Measurements from ENCODE around the gene LIN54. TPM values are rescaled to one million over a fixed set of nuclear protein-coding genes. Genes with fewer than 3 reads are reported as not detected.
"Not testable (repeated sequence)": the region's sequence is repeated elsewhere in the genome, so short reads cannot be mapped to it uniquely, and the experiment has no call there.

Gene LIN54
- total RNA-seq, 4 donors from 2014 or later, result 14.7 to 23.0 (median 16.4) TPM

- WGBS, 2 donors, result 0 to 3% methylated on average over 5 of the region's 5 CpGs
- intact Hi-C loops (cut with DNase I), result no loop called here
- DNase-seq, result no peak
- TF ChIP-seq CTCF (IDR thresholded peaks at IDR 0.05) (no peak), POLR2A (IDR thresholded peaks at IDR 0.05) (no peak)
- H3K9me3 ChIP-seq, result no peaks in the 10 kb centered on the region
- no peaks in the 10 kb centered on the region for H3K36me3 ChIP-seq
- peak overlapping the region; percentile 67 to 96 (median 85) for H3K4me3 ChIP-seq
- H3K27me3 ChIP-seq, result no peaks in the 10 kb centered on the region
- H3K27ac ChIP-seq, result peak overlapping the region; percentile 96 to 98 (median 98)
- peaks cover 10 to 56% (median 12%) of the 10 kb centered on the region in 3 donors for H3K4me1 ChIP-seq
Observed at GRCh38 chr4:83011689-83012199, 1.1 kb upstream of the LIN54 start.

GRCh38 chr4:83010111-83010521, 507 bp downstream of the LIN54 start:
- Histone ChIP-seq H3K4me3 (peak overlapping the region; percentile 70 to 96 (median 85)), H3K4me1 (peaks cover 10 to 56% (median 12%) of the 10 kb centered on the region in 3 donors), H3K9me3 (no peaks in the 10 kb centered on the region), H3K27ac (peak overlapping the region; percentile 91 to 98 (median 96)), H3K27me3 (no peaks in the 10 kb centered on the region), H3K36me3 (no peaks in the 10 kb centered on the region)
- intact Hi-C loops (cut with DNase I), result no loop called here
- TF ChIP-seq POLR2A (IDR thresholded peaks at IDR 0.05) (no peak), CTCF (IDR thresholded peaks at IDR 0.05) (no peak)
- WGBS, 2 donors, result 0 to 1% methylated on average over 8 to 14 of the region's 14 CpGs
- no peak for DNase-seq

GRCh38 chr4:83009529-83009928, 1.1 kb downstream of the LIN54 start:
- Histone ChIP-seq H3K4me3 (peak overlapping the region; percentile 70 to 96 (median 85)), H3K36me3 (no peaks in the 10 kb centered on the region), H3K27ac (peak overlapping the region in 3 of 4 donors; percentile 91 to 98 (median 97)), H3K27me3 (no peaks in the 10 kb centered on the region), H3K9me3 (no peaks in the 10 kb centered on the region), H3K4me1 (peaks cover 10 to 56% (median 12%) of the 10 kb centered on the region in 3 donors)
- intact Hi-C loops (cut with DNase I), result no loop called here
- 60 to 68% methylated on average over 3 of the region's 3 CpGs for WGBS, 2 donors
- no peak for TF ChIP-seq CTCF (IDR thresholded peaks at IDR 0.05)
- TF ChIP-seq POLR2A (IDR thresholded peaks at IDR 0.05), result no peak
- DNase-seq, result no peak

GRCh38 chr4:83003044-83003791, 7.4 kb downstream of the LIN54 start:
- H3K4me3 ChIP-seq; H3K27me3 ChIP-seq; H3K36me3 ChIP-seq; H3K27ac ChIP-seq; intact Hi-C loops (cut with DNase I); DNase-seq; H3K9me3 ChIP-seq: not testable (repeated sequence)
- 86 to 98% methylated on average over 10 to 14 of the region's 14 CpGs for WGBS, 2 donors
- peaks cover 0 to 10% (median 0%) of the 10 kb centered on the region in 3 donors for H3K4me1 ChIP-seq

GRCh38 chr4:83002329-83002728, 8.3 kb downstream of the LIN54 start:
- no peak for DNase-seq
- Histone ChIP-seq H3K27ac (no peak overlapping the region), H3K36me3 (peaks cover 0 to 9% (median 0%) of the 10 kb centered on the region in 3 donors), H3K4me3 (no peak overlapping the region), H3K9me3 (no peaks in the 10 kb centered on the region), H3K27me3 (no peaks in the 10 kb centered on the region), H3K4me1 (peaks cover 0 to 1% (median 0%) of the 10 kb centered on the region in 3 donors)
- WGBS, 2 donors, result 89 to 90% methylated on average over 3 of the region's 3 CpGs
- TF ChIP-seq POLR2A (IDR thresholded peaks at IDR 0.05) (no peak), CTCF (IDR thresholded peaks at IDR 0.05) (no peak)
- intact Hi-C loops (cut with DNase I), result no loop called here

Measured in esophagus squamous epithelium (tissue), 5 donors.